ENCODE data around the gene SRA1.

Gene SRA1

DNA sequence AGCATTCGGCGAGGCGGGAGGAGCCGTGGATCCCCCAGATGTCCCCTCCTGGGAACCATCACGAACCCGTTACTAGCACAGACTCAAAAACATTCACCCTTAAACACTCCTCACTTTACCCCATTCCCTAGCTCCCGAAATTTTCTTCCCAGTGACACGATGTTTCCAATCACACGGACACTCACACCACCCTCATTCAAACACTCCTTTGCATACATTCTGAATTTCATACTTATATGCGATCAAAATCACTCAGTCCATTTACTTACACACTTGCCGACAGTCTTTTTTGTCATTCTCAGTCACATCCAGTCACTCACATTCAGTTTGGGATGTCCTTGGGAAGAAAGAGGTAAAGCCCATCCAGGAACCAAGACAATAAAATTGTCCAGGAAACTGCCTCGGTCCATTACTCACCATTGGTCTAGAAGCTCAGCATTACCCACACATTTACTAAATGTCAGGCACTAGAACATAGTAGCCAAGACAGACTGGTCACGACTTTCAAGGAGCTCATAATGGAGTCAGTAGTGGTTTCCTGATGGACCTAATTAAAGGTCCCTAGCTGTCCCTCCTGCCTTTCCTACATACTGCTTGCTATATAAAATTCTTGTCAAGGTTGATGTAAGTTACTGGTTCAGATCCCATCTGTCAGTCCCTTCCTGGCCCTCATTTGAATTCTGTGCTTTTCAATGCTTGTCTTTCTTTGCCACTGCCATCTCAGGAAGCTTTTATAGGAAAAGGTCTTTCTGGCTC is 7.9 kb upstream of the SRA1 start:
- DNase-seq (ENCODE audit: extremely low read depth, low read depth): no peak
- TF ChIP-seq, protein P1, sequence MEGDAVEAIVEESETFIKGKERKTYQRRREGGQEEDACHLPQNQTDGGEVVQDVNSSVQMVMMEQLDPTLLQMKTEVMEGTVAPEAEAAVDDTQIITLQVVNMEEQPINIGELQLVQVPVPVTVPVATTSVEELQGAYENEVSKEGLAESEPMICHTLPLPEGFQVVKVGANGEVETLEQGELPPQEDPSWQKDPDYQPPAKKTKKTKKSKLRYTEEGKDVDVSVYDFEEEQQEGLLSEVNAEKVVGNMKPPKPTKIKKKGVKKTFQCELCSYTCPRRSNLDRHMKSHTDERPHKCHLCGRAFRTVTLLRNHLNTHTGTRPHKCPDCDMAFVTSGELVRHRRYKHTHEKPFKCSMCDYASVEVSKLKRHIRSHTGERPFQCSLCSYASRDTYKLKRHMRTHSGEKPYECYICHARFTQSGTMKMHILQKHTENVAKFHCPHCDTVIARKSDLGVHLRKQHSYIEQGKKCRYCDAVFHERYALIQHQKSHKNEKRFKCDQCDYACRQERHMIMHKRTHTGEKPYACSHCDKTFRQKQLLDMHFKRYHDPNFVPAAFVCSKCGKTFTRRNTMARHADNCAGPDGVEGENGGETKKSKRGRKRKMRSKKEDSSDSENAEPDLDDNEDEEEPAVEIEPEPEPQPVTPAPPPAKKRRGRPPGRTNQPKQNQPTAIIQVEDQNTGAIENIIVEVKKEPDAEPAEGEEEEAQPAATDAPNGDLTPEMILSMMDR (IDR thresholded peaks at IDR 0.05; ENCODE audit: low read depth, low read length): no peak

DNA sequence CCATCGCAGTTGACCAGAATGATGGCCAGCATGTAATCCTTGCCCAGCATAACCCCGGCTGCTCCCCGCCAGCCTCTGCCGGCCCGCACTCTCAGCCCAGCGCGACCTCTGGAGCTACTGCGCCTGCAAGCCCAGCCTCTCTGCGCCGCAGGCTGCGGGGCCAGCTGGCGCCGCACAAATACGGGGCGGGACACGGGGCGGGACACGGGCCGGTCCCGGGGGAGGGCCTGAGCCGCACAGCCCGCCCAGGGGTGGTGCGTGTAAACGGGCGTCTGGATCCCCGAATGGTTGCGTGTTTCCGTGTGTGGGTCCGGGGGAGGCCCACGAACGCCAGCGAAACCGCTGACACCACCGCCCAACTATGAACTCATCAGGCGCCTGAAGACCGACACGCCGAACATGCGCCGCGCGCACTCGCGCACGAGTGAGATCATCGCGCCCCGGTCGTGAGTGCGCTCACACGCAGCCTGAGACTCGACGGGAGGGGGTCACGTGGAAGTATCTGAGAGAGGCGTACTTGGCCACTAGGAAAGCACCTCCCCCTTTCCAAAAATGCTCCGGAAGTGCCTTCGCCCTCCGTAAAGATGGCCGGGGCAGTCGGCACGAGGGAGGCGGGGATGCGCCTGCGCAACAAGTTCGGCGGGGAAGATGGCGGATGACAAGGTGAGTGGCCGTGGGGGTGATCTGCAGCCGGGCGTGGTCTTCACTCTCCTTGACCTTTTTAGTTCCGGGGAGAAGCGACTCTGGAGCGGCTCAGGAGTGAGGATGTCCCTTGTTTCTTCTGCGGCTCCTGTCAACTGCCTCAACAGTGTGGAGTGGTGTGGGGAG is 7.1 kb upstream of the SRA1 start, which contains the start of the genes APBB3 and SLC35A4:
APBB3 (minus strand) TSS at position 403 of the 828 bp plus-strand sequence; CDS start at position 50, 353 bp downstream.
SLC35A4 (plus strand) TSS at position 633 of the 828 bp plus-strand sequence. CDS start 2,342 bp downstream, outside the sequence.
- TF ChIP-seq, protein P1 (IDR thresholded peaks at IDR 0.05; ENCODE audit: low read depth, low read length): no peak

DNA sequence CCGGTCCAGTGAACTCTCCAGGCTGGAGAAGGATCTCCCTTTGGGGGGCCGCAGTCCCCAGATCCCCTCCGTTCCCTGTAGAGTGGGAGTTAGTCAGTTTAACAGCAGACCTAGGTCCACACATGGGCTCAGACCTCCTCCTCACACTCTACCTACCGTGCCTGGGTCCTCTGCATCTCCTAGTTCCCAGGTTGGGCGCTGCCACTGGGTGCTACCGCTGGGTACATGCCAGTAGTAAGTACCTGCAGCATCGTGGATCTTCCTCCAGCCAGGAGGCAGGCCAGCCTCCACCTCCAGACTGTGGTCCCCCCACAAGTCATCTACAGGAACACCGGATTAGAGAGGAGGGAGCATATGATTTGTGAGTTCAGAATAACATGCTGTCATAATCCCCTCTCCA is 6.3 kb upstream of the SRA1 start:
- no peak for DNase-seq (ENCODE audit: extremely low read depth, low read depth)
- TF ChIP-seq, protein P1 (IDR thresholded peaks at IDR 0.05; ENCODE audit: low read depth, low read length): no peak

More for the DNA sequence above, 7.1 kb upstream of the SRA1 start, which contains the start of the genes APBB3 and SLC35A4:
- peak; percentile 98 for DNase-seq (ENCODE audit: extremely low read depth, low read depth)

DNA sequence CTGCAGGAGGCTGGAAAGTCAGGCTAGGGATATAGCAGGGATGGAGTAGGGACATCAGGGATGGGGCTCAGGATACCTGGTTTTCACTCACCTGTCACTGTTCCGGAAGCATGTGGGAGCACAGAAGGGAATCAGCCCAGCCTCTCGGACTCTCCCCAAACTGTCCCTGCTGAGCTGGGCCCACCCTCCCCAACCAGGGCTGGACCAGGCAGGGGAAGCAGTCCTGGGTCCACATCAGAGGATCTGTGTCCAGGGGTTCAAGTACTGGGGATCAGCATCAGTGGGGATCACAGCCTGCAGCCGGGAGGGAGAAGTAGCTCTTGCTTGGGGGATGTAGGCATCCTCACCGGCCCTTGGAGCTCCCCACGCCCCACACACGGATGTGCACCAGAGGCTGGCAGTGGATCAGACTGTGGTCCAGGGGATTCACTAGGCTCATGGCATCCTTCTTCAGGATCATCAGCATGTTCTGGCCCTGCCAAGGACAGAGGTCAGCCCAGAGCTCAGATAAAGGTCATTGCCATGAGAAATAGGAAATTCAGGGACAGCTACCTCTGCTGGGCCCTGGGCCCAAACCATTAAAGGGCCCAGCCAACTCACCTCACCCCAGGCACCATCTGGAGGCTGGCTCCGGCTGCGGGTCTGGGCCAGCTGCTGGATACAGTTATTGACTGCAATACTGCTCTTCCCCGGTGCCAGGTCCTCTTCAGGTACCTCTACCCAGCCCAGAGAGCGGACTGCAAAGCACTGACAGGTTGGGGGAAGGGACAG is 4.7 kb upstream of the SRA1 start:
- DNase-seq (ENCODE audit: extremely low read depth, low read depth): no peak
- TF ChIP-seq, protein P1 (IDR thresholded peaks at IDR 0.05; ENCODE audit: low read depth, low read length): no peak

DNA sequence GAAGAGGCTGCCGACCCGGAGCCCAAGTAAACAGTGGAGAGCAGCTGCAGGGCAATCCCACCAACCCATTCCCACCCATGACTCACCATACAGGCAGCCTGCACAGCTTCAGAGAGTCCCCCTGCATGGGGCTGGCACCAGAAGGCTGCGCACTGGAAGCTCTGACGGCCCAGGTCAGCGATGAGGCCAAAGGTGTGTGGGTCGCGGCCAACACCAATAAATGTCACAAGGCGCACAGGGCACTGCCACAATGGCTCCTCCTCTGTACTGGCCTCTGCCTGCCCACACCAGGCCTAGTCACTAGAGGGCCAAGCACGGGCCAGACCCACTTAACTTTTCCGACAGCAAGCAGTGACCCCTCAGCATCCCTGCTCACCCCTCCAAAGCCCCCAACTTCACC is 3.0 kb upstream of the SRA1 start:
- TF ChIP-seq, protein P1 (IDR thresholded peaks at IDR 0.05; ENCODE audit: low read depth, low read length): no peak

DNA sequence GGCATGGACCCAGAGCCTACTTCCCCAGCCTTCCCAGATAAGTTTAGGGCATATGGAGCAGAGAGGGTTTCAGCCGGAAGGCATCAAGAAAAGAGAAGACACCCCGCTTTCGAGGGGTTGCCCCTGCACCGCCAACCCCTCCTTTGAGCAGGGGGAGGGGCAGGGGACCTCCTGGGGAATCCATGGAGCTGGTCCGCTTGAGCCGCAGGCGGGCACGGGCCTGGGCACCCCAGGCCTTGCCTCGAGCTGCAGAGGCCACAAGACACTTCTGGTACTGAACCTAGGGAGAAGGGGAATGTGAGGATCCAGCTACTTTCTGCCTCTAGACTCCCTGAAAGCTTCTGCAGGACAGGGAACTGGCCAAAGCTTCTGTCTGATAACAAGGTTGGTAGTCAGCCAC is 1.3 kb upstream of the SRA1 start:
- DNase-seq (ENCODE audit: extremely low read depth, low read depth): no peak
- TF ChIP-seq, protein P1 (IDR thresholded peaks at IDR 0.05; ENCODE audit: low read depth, low read length): no peak

More for the DNA sequence above, 3.0 kb upstream of the SRA1 start:
- DNase-seq (ENCODE audit: extremely low read depth, low read depth): no peak

Data from AG09319 (cell line).